HL-60 (cell line): ENCODE measurements around the gene PPP1R9B.

Experiments
- DNase-seq, 2 experiments: peaks; one replicate each; pipeline ENCODE4 v3.0.0-alpha.2; 2010 to 2020; ENCODE audit warnings: low read depth in 1 of 2, low spot score in 1 of 2
- H3K27ac ChIP-seq: fragments of 250-450 bp; sonication (Bioruptor Pico); replicated peaks from 2 replicates; pipeline ENCODE4 v1.5.1; 2020; ENCODE audit warnings: mild to moderate bottlenecking, moderate library complexity
- H3K27me3 ChIP-seq: fragments of 250-450 bp; sonication (Bioruptor Pico); 2 replicates; pipeline ENCODE4 v1.5.1; 2021; ENCODE audit warnings: mild to moderate bottlenecking, moderate library complexity; ENCODE audit not compliant: insufficient read depth, poor library complexity, severe bottlenecking
- H3K4me3 ChIP-seq: replicated peaks from 2 replicates; pipeline ENCODE4 v1.5.1; 2011; ENCODE audit warnings: mild to moderate bottlenecking, control low read depth, low read length; ENCODE audit not compliant: insufficient read depth
- GABPA ChIP-seq: IDR thresholded peaks from 2 replicates; pipeline ENCODE4 v1.6.1; 2012; ENCODE audit warnings: low read depth
- POLR2AphosphoS5 ChIP-seq: IDR thresholded peaks from 2 replicates; pipeline ENCODE4 v1.6.1; 2012; ENCODE audit warnings: low read depth
- SPI1 ChIP-seq: IDR thresholded peaks from 2 replicates; pipeline ENCODE4 v1.6.1; 2012; ENCODE audit warnings: low read depth, mild to moderate bottlenecking, borderline replicate concordance
- TF ChIP-seq, protein P1 (sequence below): IDR thresholded peaks from one replicate; pipeline ENCODE4 v1.5.1; 2011; ENCODE audit warnings: low read length, control low read depth, inconsistent platforms; ENCODE audit not compliant: insufficient read depth
- TF ChIP-seq, protein P2 (sequence below): IDR thresholded peaks from 2 replicates; pipeline ENCODE4 v1.6.1; 2012; ENCODE audit warnings: low read depth; ENCODE audit not compliant: insufficient replicate concordance

The PPP1R9B gene

DNA sequence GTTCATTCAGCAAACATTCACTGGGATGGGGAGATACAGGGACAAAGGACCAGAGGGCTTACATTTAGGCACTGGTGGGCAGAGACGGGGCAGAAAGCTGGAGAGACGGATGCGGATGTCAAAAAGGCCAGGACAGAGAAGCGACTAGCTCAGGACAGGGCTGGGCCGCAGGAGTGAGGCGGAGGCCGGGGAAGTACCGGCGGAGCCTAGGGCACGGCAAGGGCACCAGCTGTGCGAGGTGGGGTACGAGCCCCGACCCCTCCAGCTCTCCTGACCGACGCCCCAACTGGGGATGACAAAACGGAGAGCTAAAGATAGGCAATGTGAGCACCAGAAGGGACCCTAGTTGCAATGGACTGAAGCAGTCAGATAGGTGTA lies 11.4 kb upstream of the PPP1R9B start:
- Histone ChIP-seq H3K27ac (no peak overlapping the region), H3K4me3 (no peak overlapping the region)
- TF ChIP-seq, protein P1, sequence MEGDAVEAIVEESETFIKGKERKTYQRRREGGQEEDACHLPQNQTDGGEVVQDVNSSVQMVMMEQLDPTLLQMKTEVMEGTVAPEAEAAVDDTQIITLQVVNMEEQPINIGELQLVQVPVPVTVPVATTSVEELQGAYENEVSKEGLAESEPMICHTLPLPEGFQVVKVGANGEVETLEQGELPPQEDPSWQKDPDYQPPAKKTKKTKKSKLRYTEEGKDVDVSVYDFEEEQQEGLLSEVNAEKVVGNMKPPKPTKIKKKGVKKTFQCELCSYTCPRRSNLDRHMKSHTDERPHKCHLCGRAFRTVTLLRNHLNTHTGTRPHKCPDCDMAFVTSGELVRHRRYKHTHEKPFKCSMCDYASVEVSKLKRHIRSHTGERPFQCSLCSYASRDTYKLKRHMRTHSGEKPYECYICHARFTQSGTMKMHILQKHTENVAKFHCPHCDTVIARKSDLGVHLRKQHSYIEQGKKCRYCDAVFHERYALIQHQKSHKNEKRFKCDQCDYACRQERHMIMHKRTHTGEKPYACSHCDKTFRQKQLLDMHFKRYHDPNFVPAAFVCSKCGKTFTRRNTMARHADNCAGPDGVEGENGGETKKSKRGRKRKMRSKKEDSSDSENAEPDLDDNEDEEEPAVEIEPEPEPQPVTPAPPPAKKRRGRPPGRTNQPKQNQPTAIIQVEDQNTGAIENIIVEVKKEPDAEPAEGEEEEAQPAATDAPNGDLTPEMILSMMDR = no peak
- TF ChIP-seq GABPA = no peak
- TF ChIP-seq, protein P2, sequence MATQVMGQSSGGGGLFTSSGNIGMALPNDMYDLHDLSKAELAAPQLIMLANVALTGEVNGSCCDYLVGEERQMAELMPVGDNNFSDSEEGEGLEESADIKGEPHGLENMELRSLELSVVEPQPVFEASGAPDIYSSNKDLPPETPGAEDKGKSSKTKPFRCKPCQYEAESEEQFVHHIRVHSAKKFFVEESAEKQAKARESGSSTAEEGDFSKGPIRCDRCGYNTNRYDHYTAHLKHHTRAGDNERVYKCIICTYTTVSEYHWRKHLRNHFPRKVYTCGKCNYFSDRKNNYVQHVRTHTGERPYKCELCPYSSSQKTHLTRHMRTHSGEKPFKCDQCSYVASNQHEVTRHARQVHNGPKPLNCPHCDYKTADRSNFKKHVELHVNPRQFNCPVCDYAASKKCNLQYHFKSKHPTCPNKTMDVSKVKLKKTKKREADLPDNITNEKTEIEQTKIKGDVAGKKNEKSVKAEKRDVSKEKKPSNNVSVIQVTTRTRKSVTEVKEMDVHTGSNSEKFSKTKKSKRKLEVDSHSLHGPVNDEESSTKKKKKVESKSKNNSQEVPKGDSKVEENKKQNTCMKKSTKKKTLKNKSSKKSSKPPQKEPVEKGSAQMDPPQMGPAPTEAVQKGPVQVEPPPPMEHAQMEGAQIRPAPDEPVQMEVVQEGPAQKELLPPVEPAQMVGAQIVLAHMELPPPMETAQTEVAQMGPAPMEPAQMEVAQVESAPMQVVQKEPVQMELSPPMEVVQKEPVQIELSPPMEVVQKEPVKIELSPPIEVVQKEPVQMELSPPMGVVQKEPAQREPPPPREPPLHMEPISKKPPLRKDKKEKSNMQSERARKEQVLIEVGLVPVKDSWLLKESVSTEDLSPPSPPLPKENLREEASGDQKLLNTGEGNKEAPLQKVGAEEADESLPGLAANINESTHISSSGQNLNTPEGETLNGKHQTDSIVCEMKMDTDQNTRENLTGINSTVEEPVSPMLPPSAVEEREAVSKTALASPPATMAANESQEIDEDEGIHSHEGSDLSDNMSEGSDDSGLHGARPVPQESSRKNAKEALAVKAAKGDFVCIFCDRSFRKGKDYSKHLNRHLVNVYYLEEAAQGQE = no peak

DNA sequence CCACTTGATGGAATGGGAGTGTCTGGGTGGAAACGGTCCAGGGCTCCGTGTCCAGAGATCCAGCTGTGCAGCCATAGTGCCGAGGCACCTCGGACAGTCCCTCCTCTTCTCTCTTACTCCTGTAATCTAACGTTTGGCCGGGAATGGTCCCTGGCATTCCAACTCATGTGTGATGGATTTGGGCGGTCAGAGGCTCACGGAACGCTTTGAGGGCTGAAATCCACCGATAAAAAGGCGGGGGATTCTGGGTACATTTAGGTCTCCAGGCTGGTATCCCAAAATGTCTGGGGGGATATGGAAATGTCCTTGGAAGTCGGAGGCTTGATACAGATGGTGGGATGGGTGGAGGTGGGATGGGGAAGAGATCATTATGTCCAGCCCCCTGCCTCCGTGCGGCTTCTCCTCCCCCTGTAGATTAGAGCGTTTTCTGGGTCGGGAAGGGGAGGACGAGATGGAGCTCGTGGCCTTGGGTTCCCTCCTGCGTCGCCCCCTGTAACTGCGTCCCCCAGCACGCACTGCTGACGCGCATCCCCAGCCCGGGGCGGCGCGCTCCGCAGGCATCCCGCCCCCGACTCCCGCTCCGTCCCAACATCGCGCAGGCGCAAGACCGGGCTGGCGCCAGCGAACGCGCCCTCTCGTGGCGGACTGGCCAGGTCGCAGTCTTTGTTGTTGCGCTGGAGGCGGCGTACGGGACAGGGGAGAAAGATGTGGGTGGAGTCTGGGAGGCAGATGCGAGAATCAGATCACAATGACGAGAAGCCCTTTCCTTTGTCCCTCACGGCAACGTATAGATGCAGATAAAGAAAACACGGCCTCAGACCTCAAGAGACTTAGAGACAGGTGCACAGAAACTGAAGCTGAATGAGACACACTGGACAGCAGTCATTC lies 10.8 kb upstream of the PPP1R9B start:
- H3K27ac ChIP-seq = no peak overlapping the region
- peak overlapping the region; percentile 54 for H3K4me3 ChIP-seq
- peak; percentile 82 to 89 for DNase-seq
- H3K27me3 ChIP-seq = no peaks in the 10 kb centered on the region
- TF ChIP-seq, protein P2 = no peak
- TF ChIP-seq, protein P1 = peak; percentile 92

More for the DNA sequence above, 11.4 kb upstream of the PPP1R9B start:
- DNase-seq = no peak
- H3K27me3 ChIP-seq = no peaks in the 10 kb centered on the region

DNA sequence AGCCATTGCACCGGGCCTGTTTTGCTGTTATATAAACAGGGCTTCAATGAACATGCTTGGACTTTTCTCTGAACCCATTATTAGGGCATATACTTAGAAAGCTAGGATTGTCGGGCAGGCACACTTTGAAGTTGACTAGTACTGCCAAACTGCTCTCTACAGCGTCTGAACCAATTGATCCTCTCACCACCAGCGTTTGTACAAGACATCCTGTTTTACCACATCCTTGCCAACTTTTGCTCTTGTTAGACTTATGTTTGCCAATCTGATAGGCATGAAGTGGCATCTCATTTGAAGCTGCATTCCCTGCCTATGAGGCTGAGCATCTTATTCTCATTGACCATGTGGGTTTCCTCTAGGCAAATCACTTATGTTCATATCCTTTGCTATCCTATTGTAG lies 7.4 kb upstream of the PPP1R9B start:
- Histone ChIP-seq H3K27ac (no peak overlapping the region), H3K27me3 (no peaks in the 10 kb centered on the region), H3K4me3 (no peak overlapping the region)
- DNase-seq = no peak
- TF ChIP-seq, protein P2 = no peak
- TF ChIP-seq SPI1 = no peak
- TF ChIP-seq, protein P1 = no peak
- no peak for TF ChIP-seq POLR2AphosphoS5
- no peak for TF ChIP-seq GABPA
